Measurements from ENCODE around the gene EMSY.

Gene EMSY

DNA sequence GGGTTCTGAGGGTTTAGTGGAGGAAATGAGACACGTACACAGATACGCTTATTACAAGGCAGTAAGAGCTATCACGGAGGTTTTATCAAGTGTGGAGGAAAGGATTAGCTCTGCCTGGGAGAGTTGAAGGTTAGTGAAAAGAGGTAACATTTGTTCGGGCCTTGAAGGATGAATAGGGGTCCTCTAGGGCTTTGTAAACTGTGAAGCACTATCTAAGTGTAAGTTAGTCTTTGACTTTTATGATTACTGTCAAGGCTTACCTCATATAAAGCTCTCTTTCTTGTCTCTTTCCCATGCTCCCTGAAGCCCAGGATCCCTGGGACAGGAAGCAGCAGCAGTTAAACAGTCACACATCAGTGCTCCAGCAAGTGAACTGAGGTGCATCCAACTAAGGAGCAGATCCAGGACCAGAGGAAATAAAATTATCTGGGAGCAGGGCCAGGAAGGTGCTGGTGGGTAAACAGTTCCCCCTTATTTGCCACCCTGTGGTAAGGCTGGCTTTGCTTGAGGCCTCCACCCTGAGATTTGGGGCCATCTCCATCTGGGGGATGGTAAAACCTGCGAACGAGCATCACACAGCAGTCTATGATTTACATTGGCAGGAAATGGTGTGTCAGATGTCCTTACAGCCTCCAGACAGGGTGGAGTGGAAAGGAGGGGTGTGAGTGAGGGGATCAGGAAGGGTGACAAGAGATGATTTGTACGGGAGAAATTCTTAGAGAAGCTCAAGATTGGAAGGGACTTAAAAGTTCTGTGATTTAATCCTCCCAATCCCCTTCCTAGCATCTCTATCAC lies 36.5 kb upstream of the EMSY start:
- no peak for DNase-seq (ENCODE audit: extremely low read depth, low read depth)
- TF ChIP-seq, protein P1, sequence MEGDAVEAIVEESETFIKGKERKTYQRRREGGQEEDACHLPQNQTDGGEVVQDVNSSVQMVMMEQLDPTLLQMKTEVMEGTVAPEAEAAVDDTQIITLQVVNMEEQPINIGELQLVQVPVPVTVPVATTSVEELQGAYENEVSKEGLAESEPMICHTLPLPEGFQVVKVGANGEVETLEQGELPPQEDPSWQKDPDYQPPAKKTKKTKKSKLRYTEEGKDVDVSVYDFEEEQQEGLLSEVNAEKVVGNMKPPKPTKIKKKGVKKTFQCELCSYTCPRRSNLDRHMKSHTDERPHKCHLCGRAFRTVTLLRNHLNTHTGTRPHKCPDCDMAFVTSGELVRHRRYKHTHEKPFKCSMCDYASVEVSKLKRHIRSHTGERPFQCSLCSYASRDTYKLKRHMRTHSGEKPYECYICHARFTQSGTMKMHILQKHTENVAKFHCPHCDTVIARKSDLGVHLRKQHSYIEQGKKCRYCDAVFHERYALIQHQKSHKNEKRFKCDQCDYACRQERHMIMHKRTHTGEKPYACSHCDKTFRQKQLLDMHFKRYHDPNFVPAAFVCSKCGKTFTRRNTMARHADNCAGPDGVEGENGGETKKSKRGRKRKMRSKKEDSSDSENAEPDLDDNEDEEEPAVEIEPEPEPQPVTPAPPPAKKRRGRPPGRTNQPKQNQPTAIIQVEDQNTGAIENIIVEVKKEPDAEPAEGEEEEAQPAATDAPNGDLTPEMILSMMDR (IDR thresholded peaks at IDR 0.05; ENCODE audit: low read depth, low read length, missing control alignments), result no peak
- no peak overlapping the region for H3K4me3 ChIP-seq (replicated peaks; ENCODE audit: low read depth, low read length)

DNA sequence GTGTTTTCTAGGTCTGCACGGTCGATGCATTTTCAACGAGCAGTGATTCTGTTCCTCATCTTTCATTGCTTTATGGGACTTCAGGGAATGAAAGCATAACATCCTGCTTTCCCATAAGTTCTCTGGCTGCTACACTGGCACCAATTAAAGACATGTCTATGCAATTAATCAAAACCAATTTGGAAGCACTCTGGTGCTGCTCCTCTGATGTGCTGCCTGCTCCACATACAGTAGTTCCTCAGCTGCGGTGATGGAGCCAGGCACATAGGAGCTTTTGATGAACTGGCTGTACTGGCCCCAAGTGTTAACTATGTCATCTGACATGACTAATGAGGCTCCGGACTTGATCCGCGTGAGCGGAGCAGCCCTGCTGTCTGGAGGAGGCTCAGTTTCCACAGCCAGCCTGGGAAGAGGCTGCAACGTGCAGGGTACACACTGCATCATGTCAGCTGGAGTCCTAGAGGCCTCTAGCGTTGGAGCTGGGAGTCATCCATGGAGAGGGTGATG lies 33.9 kb upstream of the EMSY start:
- H3K4me3 ChIP-seq (replicated peaks; ENCODE audit: low read depth, low read length), result no peak overlapping the region
- no peak for DNase-seq (ENCODE audit: extremely low read depth, low read depth)
- TF ChIP-seq, protein P1 (IDR thresholded peaks at IDR 0.05; ENCODE audit: low read depth, low read length, missing control alignments), result no peak

DNA sequence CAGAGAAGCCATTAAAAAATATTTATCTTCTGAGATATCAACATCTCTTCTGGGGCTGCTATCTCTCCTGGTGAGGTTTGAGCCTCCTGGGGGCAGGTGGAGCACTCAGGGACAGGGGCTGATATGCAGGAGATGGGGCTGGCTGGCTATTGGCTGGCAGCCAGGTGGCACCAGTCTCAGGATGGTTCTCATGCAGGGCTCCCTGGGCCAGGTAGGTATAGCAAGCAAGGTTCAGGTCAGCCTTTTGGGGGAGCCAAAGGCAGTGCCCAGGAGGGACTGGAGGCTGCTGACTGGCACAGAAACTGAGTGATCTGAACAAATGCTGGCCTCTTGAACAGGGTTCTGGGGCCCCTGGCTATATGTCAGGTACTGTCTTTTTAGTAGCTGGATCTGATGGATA lies 29.7 kb upstream of the EMSY start:
- TF ChIP-seq, protein P1 (IDR thresholded peaks at IDR 0.05; ENCODE audit: low read depth, low read length, missing control alignments), result no peak
- H3K4me3 ChIP-seq (replicated peaks; ENCODE audit: low read depth, low read length), result no peak overlapping the region
- no peak for DNase-seq (ENCODE audit: extremely low read depth, low read depth)

DNA sequence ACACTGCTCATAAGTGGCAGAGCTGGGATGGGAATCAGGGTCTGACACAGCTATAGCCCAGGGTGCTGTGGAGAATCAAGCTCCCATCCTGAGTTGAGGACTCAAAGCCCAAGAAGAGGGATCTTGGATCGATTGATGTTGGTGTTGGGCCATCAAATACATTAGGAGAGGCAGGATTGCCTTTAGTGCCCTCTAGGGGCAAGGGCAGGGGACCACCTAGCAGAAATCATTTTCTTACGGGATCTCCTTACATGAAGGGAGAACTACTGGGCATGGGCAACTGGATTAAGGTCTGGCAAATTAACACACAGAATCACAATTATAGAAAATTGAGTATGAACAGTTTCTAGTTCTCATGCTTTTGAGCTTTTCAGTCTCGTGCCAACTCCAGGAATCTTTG lies 24.9 kb upstream of the EMSY start:
- DNase-seq (ENCODE audit: extremely low read depth, low read depth), result no peak
- TF ChIP-seq, protein P1 (IDR thresholded peaks at IDR 0.05; ENCODE audit: low read depth, low read length, missing control alignments), result peak; percentile 45
- no peak overlapping the region for H3K4me3 ChIP-seq (replicated peaks; ENCODE audit: low read depth, low read length)

DNA sequence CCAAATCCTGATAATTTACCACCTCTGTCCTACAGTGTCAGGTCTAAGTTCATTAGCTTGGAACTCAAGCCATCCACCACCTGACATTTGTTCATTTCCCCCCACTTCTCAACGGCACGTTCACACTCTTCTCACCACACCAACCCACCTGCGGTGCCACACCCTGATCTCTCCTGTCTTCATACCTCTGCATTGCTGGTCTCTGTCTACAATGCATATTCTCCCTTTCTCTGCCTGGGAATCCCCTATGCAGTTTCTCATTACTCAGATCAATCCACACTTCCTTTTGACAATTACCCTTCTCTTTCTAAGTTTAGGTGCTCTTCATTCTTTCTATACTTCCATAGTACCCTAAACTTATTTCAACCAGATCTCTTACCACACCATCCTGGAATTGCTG lies 20.4 kb upstream of the EMSY start:
- TF ChIP-seq, protein P1 (IDR thresholded peaks at IDR 0.05; ENCODE audit: low read depth, low read length, missing control alignments), result no peak
- no peak for DNase-seq (ENCODE audit: extremely low read depth, low read depth)
- H3K4me3 ChIP-seq (replicated peaks; ENCODE audit: low read depth, low read length), result no peak overlapping the region

DNA sequence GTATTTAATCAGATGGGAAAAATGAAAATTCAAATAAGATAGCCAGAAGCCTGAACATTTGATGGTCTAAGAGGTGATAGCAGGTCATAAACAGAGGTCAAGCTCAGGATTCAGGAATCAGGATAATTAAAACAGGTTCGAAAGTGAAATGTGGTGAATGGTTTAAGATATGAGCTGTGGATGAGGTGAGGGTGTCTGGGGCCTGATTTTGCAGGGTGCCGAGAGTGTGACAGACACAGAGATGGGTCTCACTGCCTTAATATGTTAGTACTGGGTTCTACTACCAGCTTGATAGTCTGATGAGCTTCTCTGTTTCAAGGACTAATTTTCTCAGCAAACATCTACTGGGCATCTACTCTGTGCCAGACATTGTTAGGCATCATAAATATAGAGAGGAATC lies 19.9 kb upstream of the EMSY start:
- no peak overlapping the region for H3K4me3 ChIP-seq (replicated peaks; ENCODE audit: low read depth, low read length)
- DNase-seq (ENCODE audit: extremely low read depth, low read depth), result no peak
- TF ChIP-seq, protein P1 (IDR thresholded peaks at IDR 0.05; ENCODE audit: low read depth, low read length, missing control alignments), result no peak
